Trophoblast cell (in vitro differentiated cells and primary cell): Measurements from ENCODE around the gene ADAMTS12.
A peak's percentile ranks its signal among the peaks of the same experiment; 100 is the strongest.

Source experiments
- DNase-seq, 2 donors: peaks; one replicate each; pipeline ENCODE4 v3.0.0-alpha.2; 2016
- H2AFZ ChIP-seq: 2 replicates; pipeline ENCODE4 v1.6.1; 2013; ENCODE audit warnings: low read length, moderate library complexity, mild to moderate bottlenecking; ENCODE audit not compliant: insufficient read depth, poor library complexity
- H2AK5ac ChIP-seq: 2 replicates; pipeline ENCODE4 v1.6.1; 2013; ENCODE audit warnings: mild to moderate bottlenecking, low read length
- H2BK120ac ChIP-seq: 2 replicates; pipeline ENCODE4 v1.6.1; 2013; ENCODE audit warnings: low read length, mild to moderate bottlenecking, moderate library complexity; ENCODE audit not compliant: insufficient read depth, poor library complexity
- H2BK12ac ChIP-seq: 2 replicates; pipeline ENCODE4 v1.6.1; 2013; ENCODE audit warnings: mild to moderate bottlenecking, low read length, moderate library complexity
- H2BK5ac ChIP-seq: 2 replicates; pipeline ENCODE4 v1.6.1; 2013; ENCODE audit warnings: low read length, low read depth, moderate library complexity, mild to moderate bottlenecking; ENCODE audit not compliant: poor library complexity
- H3K14ac ChIP-seq: 2 replicates; pipeline ENCODE4 v1.6.1; 2013; ENCODE audit warnings: mild to moderate bottlenecking, low read length
- H3K18ac ChIP-seq: 2 replicates; pipeline ENCODE4 v1.6.1; 2013; ENCODE audit warnings: mild to moderate bottlenecking, low read length
- H3K23ac ChIP-seq: 2 replicates; pipeline ENCODE4 v1.6.1; 2013; ENCODE audit warnings: low read length
- H3K27ac ChIP-seq: 2 replicates; pipeline ENCODE4 v1.5.1; 2013; ENCODE audit warnings: low read depth, mild to moderate bottlenecking, inconsistent platforms, low read length, moderate library complexity
- H3K27me3 ChIP-seq: 2 replicates; pipeline ENCODE4 v1.6.1; 2013; ENCODE audit warnings: inconsistent platforms, mild to moderate bottlenecking, low read length, moderate library complexity; ENCODE audit not compliant: insufficient read depth
- H3K36me3 ChIP-seq, 2 experiments: 1 replicate in 1 of 2; 2 replicates in 1 of 2; pipeline ENCODE4 v1.6.1; 2013; ENCODE audit warnings: low read length in 2 of 2, mild to moderate bottlenecking in 2 of 2, moderate library complexity in 1 of 2; ENCODE audit not compliant: insufficient read depth in 2 of 2, control insufficient read depth in 1 of 2
- H3K4ac ChIP-seq: 2 replicates; pipeline ENCODE4 v1.6.1; 2013; ENCODE audit warnings: low read depth, mild to moderate bottlenecking, low read length, moderate library complexity
- H3K4me1 ChIP-seq, 2 experiments: 1 replicate in 1 of 2; 2 replicates in 1 of 2; pipeline ENCODE4 v1.6.1; 2013; ENCODE audit warnings: low read length in 2 of 2, mild to moderate bottlenecking in 2 of 2, moderate library complexity in 1 of 2; ENCODE audit not compliant: insufficient read depth in 2 of 2, control insufficient read depth in 1 of 2
- H3K4me2 ChIP-seq: 2 replicates; pipeline ENCODE4 v1.6.1; 2013; ENCODE audit warnings: inconsistent platforms, mild to moderate bottlenecking, low read length, moderate library complexity
- H3K4me3 ChIP-seq: 2 replicates; pipeline ENCODE4 v1.5.1; 2013; ENCODE audit warnings: mild to moderate bottlenecking, low read depth, low read length, inconsistent platforms
- H3K79me1 ChIP-seq: one replicate; pipeline ENCODE4 v1.6.1; 2013; ENCODE audit warnings: low read length
- H3K79me2 ChIP-seq: 2 replicates; pipeline ENCODE4 v1.6.1; 2013; ENCODE audit warnings: low read length, mild to moderate bottlenecking; ENCODE audit not compliant: control insufficient read depth, insufficient read depth, poor library complexity
- H3K9ac ChIP-seq: 2 replicates; pipeline ENCODE4 v1.6.1; 2013; ENCODE audit warnings: mild to moderate bottlenecking, low read length
- H3K9me3 ChIP-seq: 2 replicates; pipeline ENCODE4 v1.6.1; 2013; ENCODE audit warnings: low read depth, mild to moderate bottlenecking, control low read depth, inconsistent platforms, low read length; ENCODE audit not compliant: insufficient read depth
- H4K12ac ChIP-seq: 2 replicates; pipeline ENCODE4 v1.6.1; 2013; ENCODE audit warnings: low read depth, mild to moderate bottlenecking, low read length, moderate library complexity
- H4K8ac ChIP-seq: 2 replicates; pipeline ENCODE4 v1.6.1; 2013; ENCODE audit warnings: low read depth, mild to moderate bottlenecking, low read length, moderate library complexity
- H4K91ac ChIP-seq: one replicate; pipeline ENCODE4 v1.6.1; 2013; ENCODE audit warnings: low read depth, mild to moderate bottlenecking, low read length, moderate library complexity
- WGBS: extraction: QIAGEN DNeasy Blood & Tissue Kit; methylation state at CpG from one replicate; pipeline ENCODE4 v1.1.7; 2013; ENCODE audit warnings: missing lambda C conversion rate; ENCODE audit not compliant: insufficient read length, insufficient coverage; ENCODE audit errors: extremely low coverage; 5-methylcytosine and 5-hydroxymethylcytosine counted together

The ADAMTS12 gene

GRCh38 chr5:33891446-33891787 lies 373 bp downstream of the ADAMTS12 start:
- Histone ChIP-seq H3K4me2 (peak overlapping the region; percentile 71), H3K14ac (peak overlapping the region; percentile 36), H2BK5ac (peak overlapping the region; percentile 6), H4K91ac (peak overlapping the region; percentile 13), H3K18ac (no peak overlapping the region), H3K27me3 (no peaks in the 10 kb centered on the region), H3K4ac (no peak overlapping the region), H3K79me2 (no peaks in the 10 kb centered on the region), H3K36me3 (no peaks in the 10 kb centered on the region), H3K27ac (peak overlapping the region; percentile 48), H2BK12ac (no peak overlapping the region), H3K9ac (peak overlapping the region; percentile 30), H3K23ac (no peak overlapping the region), H2BK120ac (no peak overlapping the region), H3K9me3 (no peaks in the 10 kb centered on the region), H3K4me3 (peak overlapping the region; percentile 65), H2AK5ac (no peak overlapping the region), H4K8ac (peak overlapping the region; percentile 22), H3K79me1 (peaks cover 6% of the 10 kb centered on the region), H3K4me1 (peaks cover 6 to 13% of the 10 kb centered on the region in 2 experiments), H4K12ac (no peak overlapping the region), H2AFZ (no peak overlapping the region)
- no CpG with 5 or more reads among the region's 6 CpGs for WGBS
- no peak for DNase-seq

- no peak overlapping the region for H3K4me3 ChIP-seq
- H4K12ac ChIP-seq, result no peak overlapping the region
- DNase-seq, result no peak
- H4K8ac ChIP-seq, result no peak overlapping the region
- H2BK5ac ChIP-seq, result no peak overlapping the region
- H3K27me3 ChIP-seq, result no peaks in the 10 kb centered on the region
- no peaks in the 10 kb centered on the region for H3K79me2 ChIP-seq
- no peak overlapping the region for H3K23ac ChIP-seq
- no peak overlapping the region for H3K9ac ChIP-seq
- H2AK5ac ChIP-seq, result no peak overlapping the region
- H2AFZ ChIP-seq, result no peak overlapping the region
- H3K4me2 ChIP-seq, result peak overlapping the region; percentile 71
- no peak overlapping the region for H3K27ac ChIP-seq
- H2BK12ac ChIP-seq, result no peak overlapping the region
- no peak overlapping the region for H3K14ac ChIP-seq
- no peak overlapping the region for H3K18ac ChIP-seq
- H3K4ac ChIP-seq, result no peak overlapping the region
- peaks cover 6% of the 10 kb centered on the region for H3K79me1 ChIP-seq
- no peak overlapping the region for H2BK120ac ChIP-seq
- no peaks in the 10 kb centered on the region for H3K36me3 ChIP-seq
- H3K4me1 ChIP-seq, result peaks cover 6 to 13% of the 10 kb centered on the region in 2 experiments
- no peak overlapping the region for H4K91ac ChIP-seq
- no peaks in the 10 kb centered on the region for H3K9me3 ChIP-seq
- no CpG with 5 or more reads among the region's 12 CpGs for WGBS
Measured at GRCh38 chr5:33890131-33891032, 1.4 kb downstream of the ADAMTS12 start.

GRCh38 chr5:33888587-33888986 lies 3.2 kb downstream of the ADAMTS12 start:
- Histone ChIP-seq H3K79me2 (no peaks in the 10 kb centered on the region), H2BK5ac (no peak overlapping the region), H3K23ac (no peak overlapping the region), H2AK5ac (no peak overlapping the region), H2BK120ac (no peak overlapping the region), H4K91ac (no peak overlapping the region), H3K27ac (no peak overlapping the region), H3K4ac (no peak overlapping the region), H4K8ac (no peak overlapping the region), H3K4me1 (peaks cover 6 to 13% of the 10 kb centered on the region in 2 experiments), H3K79me1 (peaks cover 6% of the 10 kb centered on the region), H3K4me3 (no peak overlapping the region), H3K14ac (no peak overlapping the region), H4K12ac (no peak overlapping the region), H2AFZ (no peak overlapping the region), H2BK12ac (no peak overlapping the region), H3K4me2 (no peak overlapping the region), H3K9me3 (no peaks in the 10 kb centered on the region), H3K36me3 (no peaks in the 10 kb centered on the region), H3K18ac (no peak overlapping the region), H3K9ac (no peak overlapping the region), H3K27me3 (no peaks in the 10 kb centered on the region)
- no peak for DNase-seq
- no CpG with 5 or more reads among the region's 4 CpGs for WGBS

GRCh38 chr5:33887268-33887667 lies 4.5 kb downstream of the ADAMTS12 start:
- no CpG with 5 or more reads among the region's 3 CpGs for WGBS
- no peak overlapping the region for H3K4me2 ChIP-seq

More at GRCh38 chr5:33887268-33887667, 4.5 kb downstream of the ADAMTS12 start:
- Histone ChIP-seq H3K18ac (no peak overlapping the region), H3K9me3 (no peaks in the 10 kb centered on the region), H3K79me1 (peaks cover 2% of the 10 kb centered on the region), H3K4ac (no peak overlapping the region), H2AK5ac (no peak overlapping the region), H3K4me3 (no peak overlapping the region), H3K9ac (no peak overlapping the region), H3K36me3 (no peaks in the 10 kb centered on the region), H3K23ac (no peak overlapping the region), H2BK12ac (no peak overlapping the region), H3K27ac (no peak overlapping the region), H4K12ac (no peak overlapping the region), H3K27me3 (no peaks in the 10 kb centered on the region), H4K91ac (no peak overlapping the region), H2AFZ (no peak overlapping the region), H2BK120ac (no peak overlapping the region), H3K14ac (no peak overlapping the region), H3K4me1 (peaks cover 1 to 6% of the 10 kb centered on the region in 2 experiments), H4K8ac (no peak overlapping the region), H3K79me2 (no peaks in the 10 kb centered on the region), H2BK5ac (no peak overlapping the region)
- no peak for DNase-seq
